NCI-H748 (cell line): ENCODE measurements around the gene SNRPA.
"Not testable (repeated sequence)": the region's sequence is repeated elsewhere in the genome, so short reads cannot be mapped to it uniquely, and the experiment has no call there.

Experiments
- DNase-seq: peaks from one replicate; lab custom pipeline; 2025; ENCODE audit not compliant: unreplicated experiment; lab: John Stamatoyannopoulos, UW

SNRPA gene

GRCh38 chr19:40744554-40745401 lies 6.2 kb upstream of the SNRPA start:
- DNase-seq = peak; percentile 30

GRCh38 chr19:40745402-40745780 lies 5.6 kb upstream of the SNRPA start:
- DNase-seq = no peak

GRCh38 chr19:40747536-40747935 lies 3.5 kb upstream of the SNRPA start:
- DNase-seq = no peak

- DNase-seq = peak; percentile 100
Measured at GRCh38 chr19:40750058-40750873, 737 bp upstream of the SNRPA start, which contains the start of gene ACTMAP. TSS of gene ACTMAP (minus strand) at chr19:40750477. CDS start at chr19:40749803, 674 bp downstream.

GRCh38 chr19:40752257-40752781 lies 1.3 kb downstream of the SNRPA start:
- no peak for DNase-seq

- DNase-seq = no peak
Measured at GRCh38 chr19:40754611-40755247, 3.7 kb downstream of the SNRPA start.

- no peak for DNase-seq
Measured at GRCh38 chr19:40755248-40755624, 4.2 kb downstream of the SNRPA start.

- DNase-seq = no peak
Measured at GRCh38 chr19:40755791-40756190, 4.8 kb downstream of the SNRPA start.

GRCh38 chr19:40756502-40757110 lies 5.6 kb downstream of the SNRPA start:
- DNase-seq = no peak

GRCh38 chr19:40758491-40758890 lies 7.5 kb downstream of the SNRPA start:
- no peak for DNase-seq

- DNase-seq = no peak
Measured at GRCh38 chr19:40759352-40759751, 8.3 kb downstream of the SNRPA start.

GRCh38 chr19:40762754-40763470 lies 11.9 kb downstream of the SNRPA start:
- DNase-seq = no peak

- DNase-seq = no peak
Measured at GRCh38 chr19:40763526-40763925, 12.5 kb downstream of the SNRPA start.

- no peak for DNase-seq
Measured at GRCh38 chr19:40763963-40764362, 13.0 kb downstream of the SNRPA start.

- not testable (repeated sequence) for DNase-seq
Measured at GRCh38 chr19:40766385-40766784, 15.4 kb downstream of the SNRPA start.

- no peak for DNase-seq
Measured at GRCh38 chr19:40768869-40769268, 17.9 kb downstream of the SNRPA start.

GRCh38 chr19:40771101-40771862 lies 20.3 kb downstream of the SNRPA start:
- peak; percentile 43 for DNase-seq

GRCh38 chr19:40774916-40775631 lies 24.1 kb downstream of the SNRPA start, which contains the start of gene MIA:
TSS of gene MIA (plus strand) at chr19:40775521. CDS start at chr19:40775543, 22 bp downstream.
- no peak for DNase-seq

GRCh38 chr19:40775632-40776022 lies 24.6 kb downstream of the SNRPA start:
- no peak for DNase-seq
